H9 (cell line): ENCODE results near the gene ZDHHC9. TPM values are rescaled to one million over a fixed set of nuclear protein-coding genes. Genes with fewer than 3 reads are reported as not detected.

ENCODE experiments used
- DNase-seq: peaks from one replicate; pipeline ENCODE4 v3.0.0-alpha.2; 2017
- H2AFZ ChIP-seq: one replicate; pipeline ENCODE4 v1.6.1; 2013; ENCODE audit warnings: mild to moderate bottlenecking, low read length, control low read depth, moderate library complexity
- H2AK5ac ChIP-seq: 2 replicates; pipeline ENCODE4 v1.6.1; 2013; ENCODE audit warnings: low read length, control low read depth, mixed read lengths; ENCODE audit not compliant: insufficient read length
- H2BK120ac ChIP-seq: one replicate; pipeline ENCODE4 v1.6.1; 2013; ENCODE audit warnings: low read depth, mild to moderate bottlenecking, low read length, control low read depth, inconsistent platforms; ENCODE audit not compliant: poor library complexity, severe bottlenecking
- H2BK12ac ChIP-seq: 2 replicates; pipeline ENCODE4 v1.6.1; 2013; ENCODE audit warnings: low read length, control low read depth, mixed read lengths, low read depth; ENCODE audit not compliant: insufficient read length
- H2BK15ac ChIP-seq: 2 replicates; pipeline ENCODE4 v1.6.1; 2013; ENCODE audit warnings: low read depth, low read length, control low read depth
- H2BK20ac ChIP-seq: one replicate; pipeline ENCODE4 v1.6.1; 2013; ENCODE audit warnings: low read depth, mild to moderate bottlenecking, low read length, control low read depth, inconsistent platforms; ENCODE audit not compliant: poor library complexity, severe bottlenecking
- H2BK5ac ChIP-seq: 2 replicates; pipeline ENCODE4 v1.6.1; 2013; ENCODE audit warnings: low read length, control low read depth, mixed read lengths; ENCODE audit not compliant: insufficient read length
- H3K14ac ChIP-seq: 2 replicates; pipeline ENCODE4 v1.6.1; 2013; ENCODE audit warnings: low read length, control low read depth; ENCODE audit not compliant: insufficient read depth
- H3K18ac ChIP-seq: 2 replicates; pipeline ENCODE4 v1.6.1; 2013; ENCODE audit warnings: low read depth, mild to moderate bottlenecking, mixed read lengths, low read length, control low read depth; ENCODE audit not compliant: insufficient read length
- H3K23ac ChIP-seq: 2 replicates; pipeline ENCODE4 v1.6.1; 2013; ENCODE audit warnings: low read length, control low read depth, mixed read lengths, low read depth; ENCODE audit not compliant: insufficient read length
- H3K23me2 ChIP-seq: 2 replicates; pipeline ENCODE4 v1.6.1; 2013; ENCODE audit warnings: low read depth, mild to moderate bottlenecking, mixed read lengths, low read length, control low read depth; ENCODE audit not compliant: insufficient read length, poor library complexity, severe bottlenecking
- H3K27ac ChIP-seq: 2 replicates; pipeline ENCODE4 v1.5.1; 2013; ENCODE audit warnings: low read length, control low read depth, mixed read lengths, low read depth; ENCODE audit not compliant: insufficient read length
- H3K27me3 ChIP-seq: 2 replicates; pipeline ENCODE4 v1.6.1; 2013; ENCODE audit warnings: low read length, control low read depth, inconsistent platforms; ENCODE audit not compliant: insufficient read depth
- H3K4ac ChIP-seq: 2 replicates; pipeline ENCODE4 v1.6.1; 2013; ENCODE audit warnings: low read depth, mild to moderate bottlenecking, control low read depth, inconsistent platforms, low read length, moderate library complexity
- H3K4me1 ChIP-seq: 2 replicates; pipeline ENCODE4 v1.6.1; 2013; ENCODE audit warnings: low read length, control low read depth, inconsistent platforms; ENCODE audit not compliant: insufficient read depth
- H3K4me2 ChIP-seq: 2 replicates; pipeline ENCODE4 v1.6.1; 2013; ENCODE audit warnings: low read length, control low read depth, mixed read lengths; ENCODE audit not compliant: insufficient read length, insufficient read depth
- H3K56ac ChIP-seq: 2 replicates; pipeline ENCODE4 v1.6.1; 2013; ENCODE audit warnings: low read depth, mild to moderate bottlenecking, mixed read lengths, low read length, control low read depth; ENCODE audit not compliant: insufficient read length
- H3K79me1 ChIP-seq: 2 replicates; pipeline ENCODE4 v1.6.1; 2013; ENCODE audit warnings: low read depth, mild to moderate bottlenecking, moderate library complexity, low read length, control low read depth, inconsistent platforms; ENCODE audit not compliant: insufficient read depth, poor library complexity, severe bottlenecking
- H3K79me2 ChIP-seq: 2 replicates; pipeline ENCODE4 v1.6.1; 2013; ENCODE audit warnings: low read length, control low read depth, inconsistent platforms; ENCODE audit not compliant: insufficient read depth
- H3K9ac ChIP-seq: 2 replicates; pipeline ENCODE4 v1.6.1; 2013; ENCODE audit warnings: low read length, control low read depth, mixed read lengths; ENCODE audit not compliant: insufficient read length; ENCODE audit errors: extremely low read depth
- H3K9me3 ChIP-seq: one replicate; pipeline ENCODE4 v1.6.1; 2013; ENCODE audit warnings: low read depth, low read length, inconsistent platforms; ENCODE audit not compliant: control insufficient read depth
- H3T11ph ChIP-seq: one replicate; pipeline ENCODE4 v1.6.1; 2013; ENCODE audit warnings: mild to moderate bottlenecking, low read length, control low read depth, inconsistent platforms
- H4K20me1 ChIP-seq: one replicate; pipeline ENCODE4 v1.6.1; 2013; ENCODE audit not compliant: control insufficient read depth, insufficient read length, insufficient read depth
- H4K5ac ChIP-seq: 2 replicates; pipeline ENCODE4 v1.6.1; 2013; ENCODE audit warnings: low read depth, mild to moderate bottlenecking, mixed read lengths, low read length, control low read depth; ENCODE audit not compliant: insufficient read length
- H4K8ac ChIP-seq: replicated peaks from 2 replicates; pipeline ENCODE4 v1.6.1; 2013; ENCODE audit warnings: low read length, control low read depth, mixed read lengths, low read depth; ENCODE audit not compliant: insufficient read length
- H4K91ac ChIP-seq: 2 replicates; pipeline ENCODE4 v1.6.1; 2013; ENCODE audit warnings: low read depth, mild to moderate bottlenecking, moderate library complexity, mixed read lengths, low read length, control low read depth; ENCODE audit not compliant: insufficient read length
- H3K27ac Mint-ChIP-seq, 3 experiments: 2 replicates in 2 of 3; 3 replicates in 1 of 3; pipeline ENCODE4 v1.8.0; 2020 to 2021; ENCODE audit warnings: mixed read lengths in 3 of 3, mild to moderate bottlenecking in 1 of 3, moderate library complexity in 1 of 3
- H3K27me3 Mint-ChIP-seq: 2 replicates; pipeline ENCODE4 v1.8.0; 2021; ENCODE audit warnings: low read depth, mild to moderate bottlenecking, moderate library complexity, mixed read lengths
- H3K36me3 Mint-ChIP-seq, 3 experiments: 2 replicates in 2 of 3; 3 replicates in 1 of 3; pipeline ENCODE4 v1.8.0; 2020 to 2021; ENCODE audit warnings: low read depth in 3 of 3, mixed read lengths in 3 of 3; ENCODE audit not compliant: insufficient read depth in 1 of 3
- H3K4me1 Mint-ChIP-seq, 2 experiments: 2 replicates each; pipeline ENCODE4 v1.8.0; 2020; ENCODE audit warnings: mixed read lengths in 2 of 2
- H3K4me3 Mint-ChIP-seq, 2 experiments: 2 replicates in 1 of 2; 3 replicates in 1 of 2; pipeline ENCODE4 v1.8.0; 2020 to 2021; ENCODE audit warnings: mild to moderate bottlenecking in 2 of 2, mixed read lengths in 2 of 2, moderate library complexity in 1 of 2
- H3K9me3 Mint-ChIP-seq, 2 experiments: 2 replicates in 1 of 2; 3 replicates in 1 of 2; pipeline ENCODE4 v1.8.0; 2020; ENCODE audit warnings: mild to moderate bottlenecking in 2 of 2, mixed read lengths in 2 of 2, moderate library complexity in 1 of 2
- WGBS: extraction: QIAGEN DNeasy Blood & Tissue Kit; methylation state at CpG from one replicate; pipeline ENCODE4 v1.1.7; 2013; ENCODE audit warnings: missing lambda C conversion rate, low lambda C conversion rate, mixed read lengths; ENCODE audit not compliant: insufficient read length; ENCODE audit errors: extremely low coverage; 5-methylcytosine and 5-hydroxymethylcytosine counted together
- total RNA-seq: library from RNA; stranded (reverse); gene quantifications from 2 replicates; pipeline ENCODE4 v1.2.1, GENCODE V29; 2021
- TF ChIP-seq, protein P1 (sequence below): fragments of 200-600 bp; sonication (generic); conservative IDR thresholded peaks from 3 replicates; pipeline ENCODE4 v1.8.0; 2021; ENCODE audit warnings: antibody characterized with exemption, mild to moderate bottlenecking

ZDHHC9 gene
- total RNA-seq, 1 experiment from 2014 or later, result 21.0 TPM

DNA sequence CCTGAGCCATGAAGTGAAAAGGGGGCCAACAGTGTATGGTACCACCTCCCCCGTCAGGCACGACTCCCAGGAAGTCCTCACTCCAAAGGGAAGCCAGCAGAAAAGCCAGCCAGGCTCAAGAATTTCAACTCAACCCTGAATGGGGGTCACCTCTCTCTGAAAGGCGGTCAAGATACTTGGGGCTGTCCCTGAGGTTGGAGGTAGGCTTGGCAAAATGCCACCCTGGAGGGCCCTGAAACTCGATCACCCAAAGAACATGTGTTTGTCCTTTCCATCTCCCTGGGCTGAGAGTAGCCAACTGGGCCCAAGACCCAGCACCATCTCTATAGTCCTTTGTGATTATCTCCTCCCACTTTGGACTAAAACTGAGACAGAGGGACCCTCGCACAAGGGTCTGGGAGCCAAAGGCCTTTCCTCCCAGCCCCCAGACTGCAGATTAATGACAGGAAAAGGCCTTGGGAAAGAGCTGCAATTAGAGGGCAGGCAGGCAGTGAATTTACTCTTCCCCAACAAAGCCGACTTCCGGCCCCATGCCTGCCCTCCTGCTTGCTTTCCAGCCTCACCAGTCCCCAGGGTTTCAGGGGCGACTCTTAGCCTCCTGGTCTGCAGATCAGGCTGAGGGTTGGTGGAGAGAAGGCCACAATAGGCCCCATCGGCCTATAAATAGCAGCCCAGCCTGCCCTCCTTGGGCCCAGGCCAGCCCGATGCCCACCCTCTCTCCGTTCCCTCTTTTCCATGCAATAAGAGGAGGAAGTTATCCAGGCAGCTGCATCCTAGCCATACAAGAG lies 58.3 kb downstream of the ZDHHC9 start:
- no peak overlapping the region for H2BK20ac ChIP-seq
- no peak overlapping the region for H3K14ac ChIP-seq
- Mint-ChIP-seq H3K4me3 (no peak overlapping the region), H3K36me3 (peaks cover 0 to 6% (median 0%) of the 10 kb centered on the region in 3 experiments; a peak in 1 of 7 replicates), H3K9me3 (peaks cover 0 to 54% of the 10 kb centered on the region in 2 experiments; a peak in 2 of 5 replicates), H3K4me1 (no peaks in the 10 kb centered on the region; a peak in 1 of 4 replicates), H3K27ac (no peak overlapping the region), H3K27me3 (peaks cover 9% of the 10 kb centered on the region)
- H3K9me3 ChIP-seq, result no peaks in the 10 kb centered on the region
- TF ChIP-seq, protein P1, sequence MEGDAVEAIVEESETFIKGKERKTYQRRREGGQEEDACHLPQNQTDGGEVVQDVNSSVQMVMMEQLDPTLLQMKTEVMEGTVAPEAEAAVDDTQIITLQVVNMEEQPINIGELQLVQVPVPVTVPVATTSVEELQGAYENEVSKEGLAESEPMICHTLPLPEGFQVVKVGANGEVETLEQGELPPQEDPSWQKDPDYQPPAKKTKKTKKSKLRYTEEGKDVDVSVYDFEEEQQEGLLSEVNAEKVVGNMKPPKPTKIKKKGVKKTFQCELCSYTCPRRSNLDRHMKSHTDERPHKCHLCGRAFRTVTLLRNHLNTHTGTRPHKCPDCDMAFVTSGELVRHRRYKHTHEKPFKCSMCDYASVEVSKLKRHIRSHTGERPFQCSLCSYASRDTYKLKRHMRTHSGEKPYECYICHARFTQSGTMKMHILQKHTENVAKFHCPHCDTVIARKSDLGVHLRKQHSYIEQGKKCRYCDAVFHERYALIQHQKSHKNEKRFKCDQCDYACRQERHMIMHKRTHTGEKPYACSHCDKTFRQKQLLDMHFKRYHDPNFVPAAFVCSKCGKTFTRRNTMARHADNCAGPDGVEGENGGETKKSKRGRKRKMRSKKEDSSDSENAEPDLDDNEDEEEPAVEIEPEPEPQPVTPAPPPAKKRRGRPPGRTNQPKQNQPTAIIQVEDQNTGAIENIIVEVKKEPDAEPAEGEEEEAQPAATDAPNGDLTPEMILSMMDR, result no peak
- no peaks in the 10 kb centered on the region for H3K27me3 ChIP-seq
- H4K8ac ChIP-seq, result no peak overlapping the region
- no peaks in the 10 kb centered on the region for H3K23me2 ChIP-seq
- no peaks in the 10 kb centered on the region for H4K20me1 ChIP-seq
- DNase-seq, result no peak
- no peak overlapping the region for H2AK5ac ChIP-seq
- H3K9ac ChIP-seq, result no peak overlapping the region
- no peak overlapping the region for H4K5ac ChIP-seq
- H3K4ac ChIP-seq, result no peak overlapping the region
- no peaks in the 10 kb centered on the region for H3K79me1 ChIP-seq
- no peak overlapping the region for H2BK15ac ChIP-seq
- no peak overlapping the region for H2BK120ac ChIP-seq
- WGBS, result no CpG with 5 or more reads among the region's 11 CpGs
- no peaks in the 10 kb centered on the region for H3K79me2 ChIP-seq
- H2AFZ ChIP-seq, result no peak overlapping the region
- H3K4me2 ChIP-seq, result no peak overlapping the region
- no peak overlapping the region for H3K27ac ChIP-seq
- H4K91ac ChIP-seq, result no peak overlapping the region
- no peak overlapping the region for H2BK5ac ChIP-seq
- no peak overlapping the region for H3K56ac ChIP-seq
- no peak overlapping the region for H3K18ac ChIP-seq
- H3T11ph ChIP-seq, result no peak overlapping the region
- no peak overlapping the region for H2BK12ac ChIP-seq
- H3K4me1 ChIP-seq, result no peaks in the 10 kb centered on the region; the same call in 1 of the 2 replicates
- no peak overlapping the region for H3K23ac ChIP-seq
